ENCODE data around the gene COQ2. TPM values are rescaled to one million over a fixed set of nuclear protein-coding genes. Genes with fewer than 3 reads are reported as not detected.

Gene COQ2
- polyA plus RNA-seq, 1 donor (not counting 4 experiments of a cell fraction or from before 2014, with no cell fraction given) = 29.1 TPM

- Histone ChIP-seq H3K9me1 (ENCODE audit: control insufficient read depth, extremely low read depth, insufficient read depth, low read length) (no peaks in the 10 kb centered on the region), H4K20me1 (ENCODE audit: control insufficient read depth, extremely low read depth, insufficient read depth, low read length) (no peaks in the 10 kb centered on the region), H3K4me3 (ENCODE audit: control insufficient read depth in 2 of 3, extremely low read depth in 1 of 3, insufficient read depth in 2 of 3, low read depth in 1 of 3, low read length in 3 of 3) (no peak overlapping the region), H3K36me3 (ENCODE audit: control insufficient read depth in 2 of 2, extremely low read depth in 1 of 2, insufficient read depth in 2 of 2, low read length in 2 of 2) (no peaks in the 10 kb centered on the region), H2AFZ (ENCODE audit: control insufficient read depth, low read length) (no peak overlapping the region), H3K27me3 (ENCODE audit: control insufficient read depth, extremely low read depth, insufficient read depth, low read length) (no peaks in the 10 kb centered on the region), H3K79me2 (ENCODE audit: control insufficient read depth, insufficient read depth, low read length) (no peaks in the 10 kb centered on the region), H3K4me1 (ENCODE audit: control insufficient read depth, extremely low read depth, insufficient read depth, low read length) (peaks cover 16% of the 10 kb centered on the region), H3K27ac (ENCODE audit: control insufficient read depth, insufficient read depth, low read length) (no peak overlapping the region), H3K4me2 (ENCODE audit: control insufficient read depth, extremely low read depth, insufficient read depth, low read depth, low read length) (no peak overlapping the region), H3K9me3 (ENCODE audit: control insufficient read depth, low read depth, low read length) (no peaks in the 10 kb centered on the region), H3K9ac (ENCODE audit: control insufficient read depth, extremely low read depth, insufficient read depth, low read length) (no peak overlapping the region)
- FAIRE-seq (no peak), DNase-seq (ENCODE audit: low read depth, low spot score) (no peak)
- dilution Hi-C loops (cut with MboI; ENCODE audit: extremely low pct_ligation_motif_present, low sequenced_read_pairs) = no loop called here
- TF ChIP-seq CTCF (optimal IDR thresholded peaks at IDR 0.05 in 1 of 3, IDR thresholded peaks at IDR 0.05 in 1 of 3, conservative IDR thresholded peaks at IDR 0.05 in 1 of 3; ENCODE audit: extremely low read depth in 1 of 3, insufficient read depth in 2 of 3, low read length in 3 of 3) (no peak), EZH2 (IDR thresholded peaks at IDR 0.05; ENCODE audit: low read length) (no peak)
These were observed 70.5 kb downstream of the COQ2 start for GRCh38 chr4:83214079-83214478.

Small RNA genes lying within 50 kb of the gene (small RNA-seq; reads per million reads assigned to genes)
- gene AC114781.3 (ENCODE audit: insufficient read length in 3 of 3, low read depth in 3 of 3, low replicate concordance in 1 of 3) = 0 reads per million in 3 experiments

Other genes starting within 250 kb of the COQ2 start
- gene COPS4, start 249.6 kb downstream of the COQ2 start, polyA plus RNA-seq = 37.8 to 54.3 TPM (median 50.2 TPM) in 3 replicates
- 0.61 to 1.5 TPM (median 1.3 TPM) in 3 replicates for gene PLAC8, start 170.1 kb downstream of the COQ2 start, polyA plus RNA-seq
- gene HPSE, start 50.0 kb upstream of the COQ2 start, polyA plus RNA-seq = 1.9 to 5.7 TPM (median 3.4 TPM) in 3 replicates
- 6.7 to 10.5 TPM (median 8.4 TPM) in 3 replicates for gene HELQ, start 171.0 kb upstream of the COQ2 start, polyA plus RNA-seq
- gene MRPS18C, start 171.3 kb upstream of the COQ2 start, polyA plus RNA-seq = 30.3 to 55.4 TPM (median 30.3 TPM) in 3 replicates
- 4.5 to 9.4 TPM (median 5.8 TPM) in 3 replicates for gene ABRAXAS1, start 200.3 kb upstream of the COQ2 start, polyA plus RNA-seq